SK-N-SH (cell line): ENCODE data around the gene CCDC149.
A peak's percentile ranks its signal among the peaks of the same experiment; 100 is the strongest.

Experiments
- GABPA ChIP-seq: IDR thresholded peaks from 2 replicates; pipeline ENCODE4 v1.4.0; 2012; ENCODE audit warnings: low read depth, mild to moderate bottlenecking
- RAD21 ChIP-seq: IDR thresholded peaks from 2 replicates; pipeline ENCODE4 v1.6.1; 2012; ENCODE audit warnings: mild to moderate bottlenecking, low read length
- SMC3 ChIP-seq: IDR thresholded peaks from 2 replicates; pipeline ENCODE4 v1.6.1; 2012; ENCODE audit warnings: low read depth, low read length, improper control_type of control experiment
- TCF12 ChIP-seq: IDR thresholded peaks from 2 replicates; pipeline ENCODE4 v1.4.0; 2012
- TF ChIP-seq, protein P1 (sequence below): fragments of 200-600 bp; sonication (generic); IDR thresholded peaks from 2 replicates; pipeline ENCODE4 v1.6.1; 2017; ENCODE audit warnings: antibody characterized with exemption, mild to moderate bottlenecking, moderate library complexity

DNA sequence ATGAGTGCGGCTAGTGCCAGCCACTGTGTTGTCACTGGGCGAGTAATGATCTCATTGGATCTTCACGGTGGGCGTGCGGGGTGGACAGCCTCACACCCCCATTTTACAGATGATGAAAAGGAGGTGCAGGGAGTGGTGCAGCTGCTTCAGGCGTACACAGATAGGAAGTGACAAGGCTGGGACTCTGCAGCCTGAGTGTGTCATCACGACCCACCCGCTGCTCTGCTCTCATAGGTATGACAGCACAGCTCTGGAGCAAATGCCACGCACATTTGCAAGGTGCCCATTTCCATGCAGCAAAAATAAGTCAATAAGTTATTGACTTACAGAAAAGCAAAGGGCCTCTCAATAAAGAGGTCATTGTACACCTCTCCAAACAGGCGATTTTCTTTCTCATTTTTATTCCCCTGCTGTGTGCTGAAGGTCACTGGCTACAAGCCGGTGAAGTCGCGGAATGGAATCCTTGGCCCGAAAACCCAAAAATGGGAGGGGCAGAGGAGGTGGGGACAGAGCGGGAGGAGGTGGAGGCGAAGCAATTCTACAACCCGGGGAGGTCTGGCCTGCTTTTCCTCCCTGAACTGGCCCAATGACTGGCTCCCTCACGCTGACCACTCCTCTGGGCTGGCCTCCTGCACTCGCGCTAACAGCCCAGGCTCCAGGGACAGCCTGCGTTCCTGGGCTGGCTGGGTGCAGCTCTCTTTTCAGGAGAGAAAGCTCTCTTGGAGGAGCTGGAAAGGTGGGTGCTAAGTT is 117.8 kb downstream of the CCDC149 start, which contains the start of gene SOD3:
- no peak for TF ChIP-seq GABPA
- TF ChIP-seq, protein P1, sequence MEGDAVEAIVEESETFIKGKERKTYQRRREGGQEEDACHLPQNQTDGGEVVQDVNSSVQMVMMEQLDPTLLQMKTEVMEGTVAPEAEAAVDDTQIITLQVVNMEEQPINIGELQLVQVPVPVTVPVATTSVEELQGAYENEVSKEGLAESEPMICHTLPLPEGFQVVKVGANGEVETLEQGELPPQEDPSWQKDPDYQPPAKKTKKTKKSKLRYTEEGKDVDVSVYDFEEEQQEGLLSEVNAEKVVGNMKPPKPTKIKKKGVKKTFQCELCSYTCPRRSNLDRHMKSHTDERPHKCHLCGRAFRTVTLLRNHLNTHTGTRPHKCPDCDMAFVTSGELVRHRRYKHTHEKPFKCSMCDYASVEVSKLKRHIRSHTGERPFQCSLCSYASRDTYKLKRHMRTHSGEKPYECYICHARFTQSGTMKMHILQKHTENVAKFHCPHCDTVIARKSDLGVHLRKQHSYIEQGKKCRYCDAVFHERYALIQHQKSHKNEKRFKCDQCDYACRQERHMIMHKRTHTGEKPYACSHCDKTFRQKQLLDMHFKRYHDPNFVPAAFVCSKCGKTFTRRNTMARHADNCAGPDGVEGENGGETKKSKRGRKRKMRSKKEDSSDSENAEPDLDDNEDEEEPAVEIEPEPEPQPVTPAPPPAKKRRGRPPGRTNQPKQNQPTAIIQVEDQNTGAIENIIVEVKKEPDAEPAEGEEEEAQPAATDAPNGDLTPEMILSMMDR = no peak
- TF ChIP-seq SMC3 = 0 out of 2 replicates have a peak, but pooled peaks have one; percentile 1
- TF ChIP-seq RAD21 = no peak
- TF ChIP-seq TCF12 = 0 out of 2 replicates have a peak, but pooled peaks have one; percentile 17
